GM10248 (cell line): ENCODE results near the gene RGL1.

Experiments used
- CTCF ChIA-PET: fragments of 300-600 bp; sonication (Branson Sonifier 250); formaldehyde crosslinking; extraction: SDS; loops from one replicate; lab custom pipeline; 2021; ENCODE audit warnings: antibody characterized with exemption; lab: Yijun Ruan, JAX
- POLR2A ChIA-PET: fragments of 350-650 bp; sonication (Branson Sonifier 250); formaldehyde crosslinking; extraction: SDS; loops from one replicate; lab custom pipeline; 2020; ENCODE audit warnings: antibody characterized with exemption; lab: Yijun Ruan, JAX
- DNase-seq: peaks from one replicate; pipeline ENCODE4 v3.0.0; 2012; ENCODE audit errors: extremely low spot score
- CTCF ChIP-seq: IDR thresholded peaks from 2 replicates; pipeline ENCODE4 v1.5.1; 2012; ENCODE audit warnings: mild to moderate bottlenecking, low read depth; ENCODE audit errors: extremely low read depth, missing control alignments, control extremely low read depth

Gene RGL1

GRCh38 chr1:183914891-183915290 lies 110.0 kb downstream of the RGL1 start:
- POLR2A ChIA-PET, result no interaction called here
- no peak for DNase-seq
- CTCF ChIA-PET, result interaction anchor here (0.9 to 8.1 kb wide), 27 partner anchors 7 to 328 kb away, joined by 3 to 232 read pairs (median 9); partner anchors contain the start of genes APOBEC4 and ARPC5
- TF ChIP-seq CTCF, result no peak

GRCh38 chr1:183915625-183916510 lies 110.9 kb downstream of the RGL1 start:
- peak; percentile 65 for TF ChIP-seq CTCF
- DNase-seq, result peak; percentile 59
- ChIA-PET POLR2A (interaction anchor here (1.1 to 1.2 kb wide), 2 partner anchors 260 to 264 kb away, joined by 3 read pairs; no protein-coding TSS in a partner anchor), CTCF (interaction anchor here (0.6 to 8.1 kb wide), 63 partner anchors 8 to 754 kb away, joined by 3 to 232 read pairs (median 6); partner anchors contain the start of genes APOBEC4 and ARPC5)

GRCh38 chr1:183916574-183916973 lies 111.7 kb downstream of the RGL1 start:
- CTCF ChIA-PET, result interaction anchor here (0.8 to 8.1 kb wide), 54 partner anchors 9 to 754 kb away, joined by 3 to 232 read pairs (median 6); partner anchors contain the start of genes APOBEC4 and ARPC5
- TF ChIP-seq CTCF, result no peak
- DNase-seq, result no peak
- POLR2A ChIA-PET, result interaction anchor here (1.1 to 1.2 kb wide), 2 partner anchors 261 to 265 kb away, joined by 3 read pairs; no protein-coding TSS in a partner anchor

GRCh38 chr1:183918589-183918988 lies 113.7 kb downstream of the RGL1 start:
- no peak for TF ChIP-seq CTCF
- DNase-seq, result no peak
- CTCF ChIA-PET, result interaction anchor here (1.0 kb wide), 1 partner anchor 263 kb away, joined by 4 read pairs; no protein-coding TSS in a partner anchor
- POLR2A ChIA-PET, result no interaction called here

GRCh38 chr1:183920651-183921050 lies 115.7 kb downstream of the RGL1 start:
- DNase-seq, result no peak
- no peak for TF ChIP-seq CTCF
- ChIA-PET CTCF (interaction anchor here (0.8 to 1.9 kb wide), 6 partner anchors 13 to 265 kb away, joined by 3 to 13 read pairs (median 4); no protein-coding TSS in a partner anchor), POLR2A (no interaction called here)

GRCh38 chr1:183922197-183922596 lies 117.3 kb downstream of the RGL1 start:
- ChIA-PET CTCF (interaction anchor here (0.9 to 1.4 kb wide), 2 partner anchors 237 to 266 kb away, joined by 3 to 6 read pairs; no protein-coding TSS in a partner anchor), POLR2A (no interaction called here)
- no peak for DNase-seq
- TF ChIP-seq CTCF, result no peak
